HepG2 (cell line): ENCODE results near the gene QSOX2. TPM values are rescaled to one million over a fixed set of nuclear protein-coding genes. Genes with fewer than 3 reads are reported as not detected.

Source experiments
- ARNT2 ChIP-seq: sonication (generic); formaldehyde crosslinking; IDR thresholded peaks from 2 replicates; pipeline ENCODE4 v1.8.0; 2022; ENCODE audit warnings: mild to moderate bottlenecking, low read depth, missing genetic modification reagents, moderate library complexity
- CAMTA2 ChIP-seq: sonication (generic); formaldehyde crosslinking; IDR thresholded peaks from 2 replicates; pipeline ENCODE4 v1.4.0; 2020; ENCODE audit warnings: mild to moderate bottlenecking, missing genetic modification reagents, borderline replicate concordance
- CBFB ChIP-seq: sonication (generic); formaldehyde crosslinking; IDR thresholded peaks from 2 replicates; pipeline ENCODE4 v1.4.0; 2020; ENCODE audit warnings: missing genetic modification reagents
- GABPA ChIP-seq, 2 experiments: IDR thresholded peaks; 2 replicates each; pipeline ENCODE4 v1.6.1; 2011 to 2016; ENCODE audit warnings: low read depth in 2 of 2, low read length in 1 of 2, missing biosample characterization in 1 of 2, missing genetic modification characterization in 1 of 2
- HDAC2 ChIP-seq: sonication (generic); formaldehyde crosslinking; IDR thresholded peaks from 2 replicates; pipeline ENCODE4 v1.4.0; 2020; ENCODE audit warnings: missing genetic modification reagents
- HES4 ChIP-seq: sonication (generic); formaldehyde crosslinking; IDR thresholded peaks from 2 replicates; pipeline ENCODE4 v1.9.0; 2021; ENCODE audit warnings: mild to moderate bottlenecking, missing genetic modification reagents, borderline replicate concordance
- HOXD1 ChIP-seq: sonication (generic); formaldehyde crosslinking; IDR thresholded peaks from 2 replicates; pipeline ENCODE4 v1.5.0; 2020; ENCODE audit warnings: missing genetic modification reagents
- IRF2 ChIP-seq: IDR thresholded peaks from 2 replicates; pipeline ENCODE4 v1.6.1; 2018; ENCODE audit warnings: missing genetic modification reagents, missing compliant biosample characterization
- LRRFIP1 ChIP-seq: sonication (generic); formaldehyde crosslinking; conservative IDR thresholded peaks from 2 replicates; pipeline ENCODE4 v1.4.0; 2020; ENCODE audit warnings: missing genetic modification reagents
- PPARG ChIP-seq: conservative IDR thresholded peaks from 2 replicates; pipeline ENCODE4 v1.6.1; 2016; ENCODE audit warnings: missing biosample characterization, missing genetic modification reagents
- PRMT3 ChIP-seq: sonication (generic); formaldehyde crosslinking; IDR thresholded peaks from 2 replicates; pipeline ENCODE4 v1.8.1; 2022; ENCODE audit warnings: low read depth, mild to moderate bottlenecking, moderate library complexity, missing genetic modification reagents, borderline replicate concordance
- REST ChIP-seq, 2 experiments: IDR thresholded peaks; 2 replicates each; pipeline ENCODE4 v1.6.1; 2011 to 2012; ENCODE audit warnings: low read length in 2 of 2, borderline replicate concordance in 1 of 2, low read depth in 1 of 2, mild to moderate bottlenecking in 1 of 2, moderate library complexity in 1 of 2
- THAP11 ChIP-seq: IDR thresholded peaks from 2 replicates; pipeline ENCODE4 v1.6.1; 2016; ENCODE audit warnings: missing biosample characterization, missing genetic modification reagents
- TRIM24 ChIP-seq: sonication (generic); formaldehyde crosslinking; IDR thresholded peaks from 2 replicates; pipeline ENCODE4 v1.8.0; 2022; ENCODE audit warnings: mild to moderate bottlenecking, missing genetic modification reagents
- ZNF263 ChIP-seq: sonication (generic); formaldehyde crosslinking; IDR thresholded peaks from 2 replicates; pipeline ENCODE4 v1.4.0; 2020; ENCODE audit warnings: missing genetic modification reagents
- ZNF547 ChIP-seq: sonication (generic); formaldehyde crosslinking; IDR thresholded peaks from 2 replicates; pipeline ENCODE4 v1.5.1; 2020; ENCODE audit warnings: mild to moderate bottlenecking, missing genetic modification reagents
- ZNF816 ChIP-seq: sonication (generic); formaldehyde crosslinking; IDR thresholded peaks from 2 replicates; pipeline ENCODE4 v1.8.0; 2022; ENCODE audit warnings: missing genetic modification reagents, mild to moderate bottlenecking, borderline replicate concordance
- polyA plus RNA-seq, 8 experiments: library from polyadenylated mRNA; depleted of rRNA in 3 of 8; stranded (reverse) in 7 of 8; unstranded in 1 of 8; fragments of >200 nt; fragmentation: Illumina TruSeq in 4 of 8; extraction: Trizol in 4 of 8; gene quantifications; 2 replicates each; pipeline versions ENCODE4 v1.2.1 to v1.2.3, GENCODE V29; 2011 to 2016; ENCODE audit warnings: low read depth in 4 of 8, missing spikeins in 1 of 8, mixed read lengths in 1 of 8; ENCODE audit not compliant: insufficient read depth in 1 of 8
- total RNA-seq, 5 experiments: library from RNA; depleted of rRNA; stranded (reverse); fragments of >200 nt; fragmentation: Illumina TruSeq; extraction: Trizol; gene quantifications; 2 replicates each; pipeline ENCODE4 v1.2.3, GENCODE V29; 2016; ENCODE audit warnings: low read depth in 1 of 5

Gene QSOX2
- total and polyA plus RNA-seq, 2 of the 13 experiments (the other 11 are each of a cell fraction or from before 2014, with no cell fraction given) = 27.1 to 42.1 TPM

GRCh38 chr9:136201609-136202453, 43.8 kb downstream of the QSOX2 start (continued):
- TF ChIP-seq CAMTA2 = no peak
- no peak for TF ChIP-seq ZNF816 (CRISPR knock-in tag)
- TF ChIP-seq IRF2 (CRISPR knock-in tag) = no peak
- TF ChIP-seq PRMT3 (CRISPR knock-in tag) = no peak
- TF ChIP-seq LRRFIP1 (CRISPR knock-in tag) = no peak
- TF ChIP-seq ZNF263 (CRISPR knock-in tag) = no peak
- TF ChIP-seq GABPA (IDR thresholded peaks at IDR 0.05; ENCODE audit: low read depth, low read length) = no peak
- TF ChIP-seq GABPA (CRISPR knock-in tag; IDR thresholded peaks at IDR 0.05; ENCODE audit: low read depth) = no peak
- TF ChIP-seq HOXD1 (CRISPR knock-in tag) = no peak
- peak; percentile 39; the same call in 1 of the 2 replicates for TF ChIP-seq ZNF547 (CRISPR knock-in tag)
- TF ChIP-seq PPARG = no peak
- TF ChIP-seq TRIM24 (CRISPR knock-in tag) = no peak
- no peak for TF ChIP-seq CBFB (CRISPR knock-in tag)
- no peak for TF ChIP-seq THAP11 (CRISPR knock-in tag)
- peak; percentile 47; the same call in 1 of the 2 replicates for TF ChIP-seq ARNT2
- TF ChIP-seq HES4 (CRISPR knock-in tag) = 0 out of 2 replicates have a peak, but pooled peaks have one; percentile 61
- peak; percentile 92 to 95 for TF ChIP-seq REST (IDR thresholded peaks at IDR 0.05; ENCODE audit: borderline replicate concordance in 1 of 2, low read depth in 1 of 2, low read length in 2 of 2)
- no peak for TF ChIP-seq HDAC2
